Measurements from ENCODE around the gene SPATA3. TPM values are rescaled to one million over a fixed set of nuclear protein-coding genes. Genes with fewer than 3 reads are reported as not detected.

Gene SPATA3
- total RNA-seq, 1 donor: not detected

GRCh38 chr2:230968921-230969658 is 26.8 kb upstream of the SPATA3 start:
- H3K4me3 ChIP-seq (ENCODE audit: low read depth, low read length): no peak overlapping the region
- no peak for DNase-seq (ENCODE audit: low read depth)

GRCh38 chr2:230969659-230970015 is 26.3 kb upstream of the SPATA3 start:
- TF ChIP-seq CTCF (IDR thresholded peaks at IDR 0.05; ENCODE audit: insufficient read depth, low read length): no peak
- no peak overlapping the region for H3K4me3 ChIP-seq (ENCODE audit: low read depth, low read length)
- DNase-seq (ENCODE audit: low read depth): no peak

More at GRCh38 chr2:230968921-230969658, 26.8 kb upstream of the SPATA3 start:
- TF ChIP-seq CTCF (IDR thresholded peaks at IDR 0.05; ENCODE audit: insufficient read depth, low read length): no peak

- no peak for DNase-seq (ENCODE audit: low read depth)
- no peak for TF ChIP-seq CTCF (IDR thresholded peaks at IDR 0.05; ENCODE audit: insufficient read depth, low read length)
- no peak overlapping the region for H3K4me3 ChIP-seq (ENCODE audit: low read depth, low read length)
Observed at GRCh38 chr2:230972046-230972445, 23.9 kb upstream of the SPATA3 start.

- TF ChIP-seq CTCF (IDR thresholded peaks at IDR 0.05; ENCODE audit: insufficient read depth, low read length): no peak
- no peak overlapping the region for H3K4me3 ChIP-seq (ENCODE audit: low read depth, low read length)
- DNase-seq (ENCODE audit: low read depth): no peak
Observed at GRCh38 chr2:230974096-230974913, 21.6 kb upstream of the SPATA3 start.

- DNase-seq (ENCODE audit: low read depth): no peak
- H3K4me3 ChIP-seq (ENCODE audit: low read depth, low read length): no peak overlapping the region
- TF ChIP-seq CTCF (IDR thresholded peaks at IDR 0.05; ENCODE audit: insufficient read depth, low read length): no peak
Observed at GRCh38 chr2:230975927-230976326, 20.0 kb upstream of the SPATA3 start.

- no peak for TF ChIP-seq CTCF (IDR thresholded peaks at IDR 0.05; ENCODE audit: insufficient read depth, low read length)
- no peak for DNase-seq (ENCODE audit: low read depth)
- H3K4me3 ChIP-seq (ENCODE audit: low read depth, low read length): no peak overlapping the region
Observed at GRCh38 chr2:230976671-230977171, 19.2 kb upstream of the SPATA3 start.
